ENCODE measurements around the gene FLG2.

The FLG2 gene

DNA sequence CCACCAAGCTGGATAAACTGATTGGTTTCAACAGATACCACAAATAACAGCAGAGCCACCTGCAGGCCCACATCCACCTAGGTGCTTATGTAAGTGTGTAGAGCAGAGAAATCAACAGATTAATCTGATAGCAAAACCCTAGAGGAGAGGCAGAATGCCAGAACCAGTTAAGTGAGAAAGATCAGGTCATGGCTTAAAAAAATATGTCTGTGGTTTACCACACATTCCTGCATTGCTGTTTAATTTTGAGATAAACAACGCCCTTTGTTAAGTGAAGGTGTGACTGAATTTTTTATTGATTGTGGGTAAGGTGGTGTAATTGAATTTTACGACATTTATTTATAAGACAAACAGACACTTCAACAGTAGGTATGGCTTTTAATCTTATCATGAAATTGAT, 33.1 kb upstream of the FLG2 start:
- H3K4me3 ChIP-seq (replicated peaks; ENCODE audit: low read depth, low read length), result no peak overlapping the region
- TF ChIP-seq, protein P1, sequence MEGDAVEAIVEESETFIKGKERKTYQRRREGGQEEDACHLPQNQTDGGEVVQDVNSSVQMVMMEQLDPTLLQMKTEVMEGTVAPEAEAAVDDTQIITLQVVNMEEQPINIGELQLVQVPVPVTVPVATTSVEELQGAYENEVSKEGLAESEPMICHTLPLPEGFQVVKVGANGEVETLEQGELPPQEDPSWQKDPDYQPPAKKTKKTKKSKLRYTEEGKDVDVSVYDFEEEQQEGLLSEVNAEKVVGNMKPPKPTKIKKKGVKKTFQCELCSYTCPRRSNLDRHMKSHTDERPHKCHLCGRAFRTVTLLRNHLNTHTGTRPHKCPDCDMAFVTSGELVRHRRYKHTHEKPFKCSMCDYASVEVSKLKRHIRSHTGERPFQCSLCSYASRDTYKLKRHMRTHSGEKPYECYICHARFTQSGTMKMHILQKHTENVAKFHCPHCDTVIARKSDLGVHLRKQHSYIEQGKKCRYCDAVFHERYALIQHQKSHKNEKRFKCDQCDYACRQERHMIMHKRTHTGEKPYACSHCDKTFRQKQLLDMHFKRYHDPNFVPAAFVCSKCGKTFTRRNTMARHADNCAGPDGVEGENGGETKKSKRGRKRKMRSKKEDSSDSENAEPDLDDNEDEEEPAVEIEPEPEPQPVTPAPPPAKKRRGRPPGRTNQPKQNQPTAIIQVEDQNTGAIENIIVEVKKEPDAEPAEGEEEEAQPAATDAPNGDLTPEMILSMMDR (IDR thresholded peaks at IDR 0.05; ENCODE audit: insufficient read depth, low read length, poor library complexity, severe bottlenecking), result no peak
- no peaks in the 10 kb centered on the region for H3K36me3 ChIP-seq (ENCODE audit: control insufficient read depth, insufficient read depth, low read length)
- no peaks in the 10 kb centered on the region for H3K27me3 ChIP-seq (replicated peaks; ENCODE audit: control insufficient read depth, insufficient read depth, low read length)
- no peak for DNase-seq (ENCODE audit: extremely low read depth, insufficient read length)

DNA sequence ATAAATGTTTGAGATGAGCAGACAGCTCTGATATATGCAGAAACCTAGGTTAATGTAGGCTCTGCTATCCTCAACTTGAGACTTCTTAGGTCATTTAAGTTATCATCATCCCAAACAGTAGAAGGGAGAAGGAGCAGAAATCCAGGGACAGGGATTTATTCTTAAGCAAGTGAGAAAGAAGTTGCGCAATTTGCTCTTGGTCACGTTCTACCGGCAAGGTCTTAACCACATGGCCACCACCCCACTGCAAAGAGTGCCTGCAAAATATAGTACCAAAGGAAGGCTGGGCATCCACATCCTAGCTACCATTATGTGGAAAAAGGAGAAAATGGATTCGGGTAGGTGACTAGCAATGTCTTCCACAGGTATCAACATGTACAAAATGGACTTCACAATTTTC, 29.1 kb upstream of the FLG2 start:
- DNase-seq (ENCODE audit: extremely low read depth, insufficient read length), result no peak
- TF ChIP-seq, protein P1 (IDR thresholded peaks at IDR 0.05; ENCODE audit: insufficient read depth, low read length, poor library complexity, severe bottlenecking), result no peak
- Histone ChIP-seq H3K4me3 (replicated peaks; ENCODE audit: low read depth, low read length) (no peak overlapping the region), H3K27me3 (replicated peaks; ENCODE audit: control insufficient read depth, insufficient read depth, low read length) (no peaks in the 10 kb centered on the region), H3K36me3 (ENCODE audit: control insufficient read depth, insufficient read depth, low read length) (no peaks in the 10 kb centered on the region)

DNA sequence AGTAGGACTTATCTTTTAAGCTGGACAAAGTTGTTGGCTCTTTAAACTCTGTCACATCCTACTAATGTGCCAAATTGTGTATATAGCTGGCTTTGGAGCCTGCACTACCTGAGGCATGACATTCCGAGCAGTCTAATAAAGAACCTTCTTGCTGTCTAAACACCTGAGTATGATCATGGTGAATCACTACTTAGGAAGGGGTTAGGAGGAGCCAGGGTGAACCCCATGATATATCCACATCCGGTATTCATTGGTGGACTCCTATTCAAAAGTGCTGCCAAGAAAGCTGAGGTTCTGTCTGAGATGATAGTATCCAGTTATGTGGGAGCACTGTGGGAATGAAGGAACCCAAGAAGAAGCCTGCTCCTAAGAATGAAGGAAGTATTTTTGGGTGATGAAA, 27.1 kb upstream of the FLG2 start:
- H3K36me3 ChIP-seq (ENCODE audit: control insufficient read depth, insufficient read depth, low read length), result no peaks in the 10 kb centered on the region
- H3K4me3 ChIP-seq (replicated peaks; ENCODE audit: low read depth, low read length), result no peak overlapping the region
- TF ChIP-seq, protein P1 (IDR thresholded peaks at IDR 0.05; ENCODE audit: insufficient read depth, low read length, poor library complexity, severe bottlenecking), result no peak
- H3K27me3 ChIP-seq (replicated peaks; ENCODE audit: control insufficient read depth, insufficient read depth, low read length), result no peaks in the 10 kb centered on the region
- DNase-seq (ENCODE audit: extremely low read depth, insufficient read length), result no peak

DNA sequence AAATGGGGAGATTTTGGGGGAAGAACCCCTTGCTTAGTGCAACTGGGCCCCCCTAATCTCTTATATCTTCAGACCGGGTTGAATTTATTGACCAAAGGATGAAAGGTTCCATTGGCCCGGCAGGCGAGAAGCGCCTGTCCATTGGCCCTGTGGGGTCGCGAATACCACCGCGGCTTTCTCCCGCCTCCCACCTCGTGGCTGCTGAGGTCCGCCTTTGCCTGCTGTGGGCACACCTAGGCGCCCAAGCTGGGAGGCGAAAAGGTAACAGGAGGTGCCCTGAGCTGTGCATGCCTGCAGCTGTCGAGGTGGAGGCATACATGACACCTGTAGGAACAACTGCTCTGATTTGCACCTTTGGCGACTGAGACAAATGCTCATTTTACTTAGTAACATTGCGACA, 21.1 kb upstream of the FLG2 start:
- Histone ChIP-seq H3K36me3 (ENCODE audit: control insufficient read depth, insufficient read depth, low read length) (no peaks in the 10 kb centered on the region), H3K27me3 (replicated peaks; ENCODE audit: control insufficient read depth, insufficient read depth, low read length) (no peaks in the 10 kb centered on the region), H3K4me3 (replicated peaks; ENCODE audit: low read depth, low read length) (no peak overlapping the region)
- TF ChIP-seq, protein P1 (IDR thresholded peaks at IDR 0.05; ENCODE audit: insufficient read depth, low read length, poor library complexity, severe bottlenecking), result no peak
- DNase-seq (ENCODE audit: extremely low read depth, insufficient read length), result no peak

DNA sequence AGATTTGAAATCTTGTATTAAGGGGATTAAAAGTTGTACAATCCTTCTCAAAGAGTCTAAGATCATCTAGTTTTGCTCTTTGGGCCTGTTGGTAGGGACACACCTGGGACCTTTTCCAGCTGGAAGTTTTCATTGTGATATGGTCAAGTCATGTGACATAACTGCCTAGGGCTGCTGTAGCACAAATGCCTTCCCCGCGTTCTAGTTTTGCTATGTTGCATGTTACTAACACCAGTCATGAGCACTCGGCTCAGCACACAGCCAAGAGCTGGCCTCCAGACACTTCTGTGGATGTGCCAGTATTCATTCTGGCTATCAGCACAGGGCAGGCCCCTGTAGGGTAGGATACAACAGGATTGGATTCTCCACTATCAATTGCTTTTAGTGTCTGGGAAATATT, 14.6 kb upstream of the FLG2 start:
- Histone ChIP-seq H3K36me3 (ENCODE audit: control insufficient read depth, insufficient read depth, low read length) (no peaks in the 10 kb centered on the region), H3K27me3 (replicated peaks; ENCODE audit: control insufficient read depth, insufficient read depth, low read length) (no peaks in the 10 kb centered on the region), H3K4me3 (replicated peaks; ENCODE audit: low read depth, low read length) (no peak overlapping the region)
- DNase-seq (ENCODE audit: extremely low read depth, insufficient read length), result no peak
- TF ChIP-seq, protein P1 (IDR thresholded peaks at IDR 0.05; ENCODE audit: insufficient read depth, low read length, poor library complexity, severe bottlenecking), result no peak

DNA sequence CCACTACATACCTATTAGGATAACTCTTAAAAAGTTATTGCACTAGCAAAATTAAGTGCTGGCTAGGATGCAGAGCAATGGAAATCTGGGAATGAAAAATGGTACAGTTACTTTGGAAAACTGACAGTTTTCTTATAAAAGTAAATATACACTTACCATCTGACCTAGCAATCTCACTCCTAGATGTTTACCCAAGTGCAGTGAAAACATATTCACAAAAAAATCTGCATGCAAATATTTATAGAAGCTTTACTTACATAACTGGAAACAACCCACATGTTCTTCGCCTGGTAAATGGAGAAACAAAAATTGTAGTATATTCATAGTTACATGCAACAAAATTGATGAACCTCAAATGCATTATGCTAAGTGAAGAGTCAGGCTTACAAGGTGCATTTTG, 12.9 kb upstream of the FLG2 start:
- TF ChIP-seq, protein P1 (IDR thresholded peaks at IDR 0.05; ENCODE audit: insufficient read depth, low read length, poor library complexity, severe bottlenecking), result no peak
- Histone ChIP-seq H3K27me3 (replicated peaks; ENCODE audit: control insufficient read depth, insufficient read depth, low read length) (no peaks in the 10 kb centered on the region), H3K4me3 (replicated peaks; ENCODE audit: low read depth, low read length) (no peak overlapping the region), H3K36me3 (ENCODE audit: control insufficient read depth, insufficient read depth, low read length) (no peaks in the 10 kb centered on the region)
- DNase-seq (ENCODE audit: extremely low read depth, insufficient read length), result no peak
